Esophagus squamous epithelium (tissue), 5 donors: ENCODE results near the gene FLNA. TPM values are rescaled to one million over a fixed set of nuclear protein-coding genes. Genes with fewer than 3 reads are reported as not detected.

Experiments
- DNase-seq: peaks from one replicate; lab custom pipeline; 2025; lab: John Stamatoyannopoulos, UW
- H3K27ac ChIP-seq, 4 donors: fragments of 200-600 bp; sonication (generic); one replicate each; pipeline ENCODE4 v1.5.1; 2016 to 2019; ENCODE audit warnings: mild to moderate bottlenecking in 1 of 4
- H3K27me3 ChIP-seq, 4 donors: fragments of 200-600 bp; sonication (generic); 1 replicate in 3 of 4; 2 replicates in 1 of 4; pipeline versions ENCODE4 v1.5.1 to v1.6.0; 2017 to 2021; ENCODE audit warnings: antibody characterized with exemption in 1 of 4
- H3K36me3 ChIP-seq, 3 donors: fragments of 200-600 bp; sonication (generic); one replicate each; pipeline ENCODE4 v1.5.1; 2016 to 2019
- H3K4me1 ChIP-seq, 3 donors: fragments of 200-600 bp; sonication (generic); one replicate each; pipeline ENCODE4 v1.5.1; 2017 to 2019
- H3K4me3 ChIP-seq, 4 donors: fragments of 200-600 bp; sonication (generic); 1 replicate in 3 of 4; 2 replicates in 1 of 4; pipeline ENCODE4 v1.5.1; 2016 to 2019; ENCODE audit warnings: mild to moderate bottlenecking in 2 of 4, moderate library complexity in 1 of 4
- H3K9me3 ChIP-seq, 3 donors: fragments of 200-600 bp; sonication (generic); one replicate each; pipeline ENCODE4 v1.5.1; 2016 to 2019
- POLR2A ChIP-seq, 4 donors: fragments of 450-650 bp; IDR thresholded peaks; one replicate each; pipeline ENCODE4 v1.6.1; 2017; ENCODE audit warnings: antibody characterized with exemption in 4 of 4, mild to moderate bottlenecking in 4 of 4, moderate library complexity in 3 of 4
- WGBS, 2 donors: methylation state at CpG; one replicate each; pipeline ENCODE4 v1.1.5; 2018; 5-methylcytosine and 5-hydroxymethylcytosine counted together
- intact Hi-C: fragments of 100-400 bp; cut with DNase I; formaldehyde crosslinking; loops from one replicate; pipeline ENCODE4 v1.15.0; 2022
- total RNA-seq, 4 donors: library from RNA; depleted of rRNA; stranded (reverse); fragments of >200 nt; gene quantifications; one replicate each; pipeline ENCODE4 v1.1.0, GENCODE V29; 2016
- TF ChIP-seq, protein P1 (sequence below), 6 experiments: fragments of 450-650 bp in 4 of 6; fragments of 200-600 bp in 2 of 6; sonication (generic) in 2 of 6; IDR thresholded peaks; one replicate each; pipeline ENCODE4 v1.5.1; 2016 to 2019; ENCODE audit warnings: antibody characterized with exemption in 6 of 6, mild to moderate bottlenecking in 4 of 6, moderate library complexity in 4 of 6
- donor health status: DM: yes; HTN: yes; CAD: no.

Gene FLNA
- total RNA-seq, 4 donors from 2014 or later = 290 to 1,242 (median 582) TPM

DNA sequence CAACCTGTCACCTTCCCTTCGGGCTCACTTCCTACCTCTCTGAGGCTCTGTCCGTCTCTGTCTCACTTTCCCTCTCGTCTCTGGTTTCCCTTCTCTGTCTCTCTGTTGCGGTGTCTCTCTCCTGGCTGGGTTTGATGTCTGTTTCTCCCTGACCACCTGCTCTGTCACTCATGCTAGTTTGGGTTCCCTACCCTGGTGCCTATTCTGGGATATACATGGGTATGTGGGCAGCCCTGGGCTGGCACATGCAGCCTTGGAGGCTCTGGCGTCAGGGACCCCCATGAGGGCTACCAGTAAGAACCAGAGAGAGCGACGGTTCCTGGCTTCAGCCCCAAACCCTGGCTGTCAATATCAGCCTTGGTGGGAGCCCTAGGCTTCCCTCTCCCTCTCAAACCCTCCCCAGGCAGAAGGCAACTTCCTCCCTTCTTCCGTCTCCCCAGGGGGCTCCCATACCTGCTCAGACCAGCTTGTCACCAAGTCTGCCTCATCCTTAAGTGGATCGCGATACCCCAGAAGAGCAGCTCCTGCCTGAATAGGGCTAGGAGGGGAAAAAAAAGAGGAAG, 34.3 kb upstream of the FLNA start:
- Histone ChIP-seq H3K9me3 (no peaks in the 10 kb centered on the region), H3K36me3 (peaks cover 0 to 6% (median 0%) of the 10 kb centered on the region in 3 donors), H3K4me3 (peak overlapping the region; percentile 20 to 57 (median 36)), H3K27ac (peak overlapping the region; percentile 76 to 97 (median 86)), H3K27me3 (no peaks in the 10 kb centered on the region), H3K4me1 (peaks cover 0 to 47% (median 5%) of the 10 kb centered on the region in 3 donors)
- intact Hi-C loops = no loop called here
- no peak for DNase-seq
- no peak for TF ChIP-seq POLR2A (IDR thresholded peaks at IDR 0.05)
- TF ChIP-seq, protein P1, sequence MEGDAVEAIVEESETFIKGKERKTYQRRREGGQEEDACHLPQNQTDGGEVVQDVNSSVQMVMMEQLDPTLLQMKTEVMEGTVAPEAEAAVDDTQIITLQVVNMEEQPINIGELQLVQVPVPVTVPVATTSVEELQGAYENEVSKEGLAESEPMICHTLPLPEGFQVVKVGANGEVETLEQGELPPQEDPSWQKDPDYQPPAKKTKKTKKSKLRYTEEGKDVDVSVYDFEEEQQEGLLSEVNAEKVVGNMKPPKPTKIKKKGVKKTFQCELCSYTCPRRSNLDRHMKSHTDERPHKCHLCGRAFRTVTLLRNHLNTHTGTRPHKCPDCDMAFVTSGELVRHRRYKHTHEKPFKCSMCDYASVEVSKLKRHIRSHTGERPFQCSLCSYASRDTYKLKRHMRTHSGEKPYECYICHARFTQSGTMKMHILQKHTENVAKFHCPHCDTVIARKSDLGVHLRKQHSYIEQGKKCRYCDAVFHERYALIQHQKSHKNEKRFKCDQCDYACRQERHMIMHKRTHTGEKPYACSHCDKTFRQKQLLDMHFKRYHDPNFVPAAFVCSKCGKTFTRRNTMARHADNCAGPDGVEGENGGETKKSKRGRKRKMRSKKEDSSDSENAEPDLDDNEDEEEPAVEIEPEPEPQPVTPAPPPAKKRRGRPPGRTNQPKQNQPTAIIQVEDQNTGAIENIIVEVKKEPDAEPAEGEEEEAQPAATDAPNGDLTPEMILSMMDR (IDR thresholded peaks at IDR 0.05) = no peak
- WGBS, 2 donors = 17 to 36% methylated on average over 4 to 7 of the region's 10 CpGs

DNA sequence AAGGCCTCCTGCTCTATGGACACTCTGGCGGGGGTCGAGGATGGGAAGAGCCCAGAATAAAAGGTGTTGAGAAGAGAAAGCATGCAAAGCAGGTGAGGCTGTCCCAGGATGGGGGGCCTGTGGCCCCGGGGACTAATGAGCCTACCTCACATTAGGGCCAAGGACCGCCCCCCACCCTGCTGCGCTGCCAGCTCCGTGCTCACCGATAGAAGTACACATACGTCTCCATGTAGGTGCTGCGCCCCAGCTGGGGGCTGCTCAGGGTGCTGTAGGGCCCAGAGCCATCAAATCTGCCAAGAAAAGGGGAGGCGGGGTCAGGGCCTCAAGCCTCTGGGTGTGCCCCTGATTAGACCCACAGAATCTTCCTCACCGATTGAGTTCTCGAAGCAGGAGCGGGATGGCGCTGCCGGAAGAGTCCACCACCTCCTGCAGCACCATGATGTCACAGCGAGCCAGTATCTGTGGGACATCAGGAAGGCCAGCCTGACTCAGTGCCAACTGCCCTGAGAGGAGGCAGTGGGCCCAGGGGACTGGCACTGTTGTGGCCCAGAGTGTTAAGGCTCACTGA, 30.3 kb upstream of the FLNA start:
- WGBS, 2 donors = 86% methylated on average over 13 of the region's 16 CpGs; no CpG with 5 or more reads in 1 of the 2 donors
- TF ChIP-seq POLR2A (IDR thresholded peaks at IDR 0.05) = no peak
- TF ChIP-seq, protein P1 (IDR thresholded peaks at IDR 0.05) = no peak
- H3K4me3 ChIP-seq = no peak overlapping the region
- intact Hi-C loops = loop anchor here (5.0 kb wide), 1 partner anchor 128 kb away; no protein-coding TSS in a partner anchor
- peaks cover 10 to 52% (median 11%) of the 10 kb centered on the region in 3 donors for H3K4me1 ChIP-seq
- no peaks in the 10 kb centered on the region for H3K27me3 ChIP-seq
- no peaks in the 10 kb centered on the region for H3K9me3 ChIP-seq
- H3K27ac ChIP-seq = no peak overlapping the region
- no peak for DNase-seq
- peaks cover 5 to 17% (median 13%) of the 10 kb centered on the region in 3 donors for H3K36me3 ChIP-seq

DNA sequence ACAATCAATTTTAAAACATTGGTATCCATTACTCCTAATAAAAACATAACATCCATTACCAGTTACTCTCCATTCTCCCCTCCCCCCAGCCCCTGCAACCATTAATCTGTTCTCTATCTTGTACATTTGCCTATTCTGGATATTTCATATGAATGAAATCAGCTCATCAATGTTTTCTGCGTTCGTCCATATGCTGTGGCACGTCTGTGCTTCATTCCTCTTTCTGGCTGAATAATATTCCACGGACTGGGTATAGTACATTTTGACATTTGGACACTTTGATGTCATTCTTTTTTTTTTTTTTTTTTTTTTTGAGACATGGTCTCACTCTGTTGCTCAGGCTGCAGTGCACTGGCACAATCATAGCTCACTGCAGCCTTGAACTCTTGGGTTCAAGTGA, 29.4 kb upstream of the FLNA start:
- H3K27me3 ChIP-seq = no peaks in the 10 kb centered on the region
- intact Hi-C loops = loop anchor here (5.0 kb wide), 1 partner anchor 128 kb away; no protein-coding TSS in a partner anchor
- TF ChIP-seq POLR2A (IDR thresholded peaks at IDR 0.05) = no peak
- TF ChIP-seq, protein P1 (IDR thresholded peaks at IDR 0.05) = no peak
- peaks cover 10 to 53% (median 15%) of the 10 kb centered on the region in 3 donors for H3K4me1 ChIP-seq
- no peak overlapping the region for H3K4me3 ChIP-seq
- H3K9me3 ChIP-seq = no peaks in the 10 kb centered on the region
- DNase-seq = no peak
- no peak overlapping the region for H3K27ac ChIP-seq
- 83 to 94% methylated on average over 4 of the region's 4 CpGs for WGBS, 2 donors
- H3K36me3 ChIP-seq = peaks cover 10 to 25% (median 14%) of the 10 kb centered on the region in 3 donors

DNA sequence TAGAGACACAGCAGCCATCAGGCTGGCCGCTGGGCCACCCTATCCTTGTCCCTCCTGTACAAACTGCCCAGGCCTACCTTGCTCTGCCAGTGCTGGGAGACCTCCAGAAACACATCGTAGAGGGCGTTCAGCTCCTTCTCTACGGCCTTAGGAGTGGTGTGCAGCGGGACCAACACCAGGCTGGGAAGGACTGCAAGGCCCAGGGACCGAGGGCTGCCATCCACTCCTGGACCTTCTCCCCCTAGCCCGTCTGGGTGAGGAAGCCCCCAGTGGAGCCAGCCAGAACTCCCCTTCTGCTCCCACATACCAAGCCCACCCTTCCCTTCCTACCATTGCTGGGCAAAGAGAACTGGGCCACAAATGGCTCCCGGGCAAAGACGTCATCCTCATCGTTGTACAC, 28.8 kb upstream of the FLNA start:
- H3K27ac ChIP-seq = no peak overlapping the region
- peaks cover 10 to 46% (median 15%) of the 10 kb centered on the region in 3 donors for H3K4me1 ChIP-seq
- peaks cover 10 to 25% (median 14%) of the 10 kb centered on the region in 3 donors for H3K36me3 ChIP-seq
- intact Hi-C loops = loop anchor here (5.0 kb wide), 1 partner anchor 129 kb away; no protein-coding TSS in a partner anchor
- H3K9me3 ChIP-seq = no peaks in the 10 kb centered on the region
- 90 to 92% methylated on average over 2 to 4 of the region's 10 CpGs for WGBS, 2 donors
- TF ChIP-seq, protein P1 (IDR thresholded peaks at IDR 0.05) = no peak
- no peak for TF ChIP-seq POLR2A (IDR thresholded peaks at IDR 0.05)
- DNase-seq = no peak
- H3K4me3 ChIP-seq = no peak overlapping the region
- H3K27me3 ChIP-seq = no peaks in the 10 kb centered on the region

DNA sequence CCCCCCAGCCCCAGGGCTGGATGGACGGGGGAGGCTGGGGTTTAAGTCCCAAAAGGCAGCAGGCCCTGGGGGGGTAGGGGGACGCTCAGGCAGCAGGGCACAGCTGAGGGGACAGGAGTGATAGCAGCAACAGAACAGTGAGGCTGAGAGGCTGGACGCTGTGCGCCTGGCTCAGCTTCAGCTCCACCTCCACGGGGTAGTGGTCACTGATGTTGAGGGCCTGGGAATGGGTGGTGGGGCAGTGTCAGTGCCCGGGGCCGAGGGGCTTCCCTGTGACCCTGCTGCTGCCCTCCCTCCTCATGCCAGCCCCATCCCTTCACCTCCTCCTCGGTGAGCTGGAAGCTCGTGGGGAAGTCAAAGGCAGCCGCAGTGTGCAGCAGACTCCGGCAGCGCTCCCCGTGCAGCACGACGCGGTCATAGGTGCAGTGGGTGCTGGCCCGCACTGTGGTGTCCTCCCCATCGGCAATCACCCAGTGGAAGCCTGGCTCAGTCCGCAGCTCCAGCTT, 28.2 kb upstream of the FLNA start:
- TF ChIP-seq POLR2A (IDR thresholded peaks at IDR 0.05) = no peak
- TF ChIP-seq, protein P1 (IDR thresholded peaks at IDR 0.05) = no peak

More for the DNA sequence above, 28.2 kb upstream of the FLNA start:
- no peaks in the 10 kb centered on the region for H3K9me3 ChIP-seq
- H3K4me1 ChIP-seq = peaks cover 10 to 43% (median 15%) of the 10 kb centered on the region in 3 donors
- WGBS, 2 donors = 43 to 70% methylated on average over 4 to 15 of the region's 19 CpGs
- intact Hi-C loops = loop anchor here (5.0 kb wide), 1 partner anchor 130 kb away; no protein-coding TSS in a partner anchor
- no peak overlapping the region for H3K4me3 ChIP-seq
- DNase-seq = no peak
- H3K36me3 ChIP-seq = peaks cover 10 to 25% (median 14%) of the 10 kb centered on the region in 3 donors
- H3K27me3 ChIP-seq = no peaks in the 10 kb centered on the region
- H3K27ac ChIP-seq = peak overlapping the region; percentile 55 to 69 (median 62)
